K562 (cell line): ENCODE results near the gene ANXA9.

Experiments
- ARID3B ChIP-seq: fragments of 250-450 bp; sonication (Bioruptor Pico); IDR thresholded peaks from 2 replicates; pipeline ENCODE4 v1.4.0; 2020; ENCODE audit warnings: borderline replicate concordance
- CEBPG ChIP-seq, 3 experiments: fragments of 200-800 bp in 1 of 3; sonication (Bioruptor generic) in 1 of 3; sonication (generic) in 1 of 3; formaldehyde crosslinking in 1 of 3; IDR thresholded peaks in 2 of 3; conservative IDR thresholded peaks in 1 of 3; 2 replicates each; pipeline versions ENCODE4 v1.6.1 to v1.8.0; 2016 to 2022; ENCODE audit warnings: missing compliant biosample characterization in 2 of 3, missing genetic modification characterization in 2 of 3, mild to moderate bottlenecking in 1 of 3, missing genetic modification reagents in 1 of 3
- CTCF ChIP-seq, 3 experiments: IDR thresholded peaks in 2 of 3; conservative IDR thresholded peaks in 1 of 3; 2 replicates each; pipeline ENCODE4 v1.5.1; 2011 to 2012; ENCODE audit warnings: low read length in 3 of 3, mild to moderate bottlenecking in 3 of 3, control low read depth in 2 of 3, improper control_type of control experiment in 1 of 3, inconsistent platforms in 1 of 3, low read depth in 1 of 3, mixed read lengths in 1 of 3, moderate library complexity in 1 of 3; ENCODE audit not compliant: insufficient read depth in 2 of 3
- FOXJ2 ChIP-seq: fragments of 200-800 bp; sonication (Bioruptor generic); IDR thresholded peaks from 2 replicates; pipeline ENCODE4 v1.6.1; 2016; ENCODE audit warnings: missing genetic modification characterization, missing compliant biosample characterization
- MAX ChIP-seq: sonication (generic); formaldehyde crosslinking; IDR thresholded peaks from 2 replicates; pipeline ENCODE4 v1.9.0; 2022; ENCODE audit warnings: mild to moderate bottlenecking, missing genetic modification reagents
- PCBP1 ChIP-seq: fragments of 200-400 bp; formaldehyde crosslinking; IDR thresholded peaks from 2 replicates; pipeline ENCODE4 v1.6.1; 2018; ENCODE audit warnings: mild to moderate bottlenecking, low read depth, low read length; ENCODE audit not compliant: poor library complexity, severe bottlenecking
- RFX5 ChIP-seq: IDR thresholded peaks from 2 replicates; pipeline ENCODE4 v1.6.1; 2011; ENCODE audit warnings: low read depth, mild to moderate bottlenecking, improper control_type of control experiment, low read length
- SREBF1 ChIP-seq: fragments of 150-350 bp; IDR thresholded peaks from 2 replicates; pipeline ENCODE4 v1.6.1; 2014; ENCODE audit warnings: antibody characterized with exemption, low read depth, low read length, borderline replicate concordance
- TCF7L2 ChIP-seq: fragments of 150-350 bp; IDR thresholded peaks from 2 replicates; pipeline ENCODE4 v1.6.1; 2016; ENCODE audit warnings: low read depth, mild to moderate bottlenecking, low read length, moderate library complexity
- YY1 ChIP-seq, 3 experiments: IDR thresholded peaks; 2 replicates each; pipeline ENCODE4 v1.6.1; 2011; ENCODE audit warnings: low read length in 2 of 3, mild to moderate bottlenecking in 2 of 3, moderate library complexity in 2 of 3, borderline replicate concordance in 1 of 3, control low read depth in 1 of 3, low read depth in 1 of 3; ENCODE audit not compliant: insufficient read depth in 3 of 3, insufficient replicate concordance in 2 of 3, control insufficient read depth in 1 of 3, insufficient read length in 1 of 3; ENCODE audit errors: extremely low read depth in 1 of 3
- ZBTB1 ChIP-seq: sonication (generic); formaldehyde crosslinking; IDR thresholded peaks from 2 replicates; pipeline ENCODE4 v1.8.1; 2023; ENCODE audit warnings: missing genetic modification reagents, low read depth, mild to moderate bottlenecking, borderline replicate concordance
- ZNF134 ChIP-seq: fragments of 250-450 bp; sonication (Bioruptor Pico); conservative IDR thresholded peaks from 2 replicates; pipeline ENCODE4 v1.4.0; 2020
- TF ChIP-seq, protein P1 (sequence below): IDR thresholded peaks from 2 replicates; pipeline ENCODE4 v1.6.1; 2011; ENCODE audit not compliant: insufficient read length; ENCODE audit errors: extremely low read depth

DNA sequence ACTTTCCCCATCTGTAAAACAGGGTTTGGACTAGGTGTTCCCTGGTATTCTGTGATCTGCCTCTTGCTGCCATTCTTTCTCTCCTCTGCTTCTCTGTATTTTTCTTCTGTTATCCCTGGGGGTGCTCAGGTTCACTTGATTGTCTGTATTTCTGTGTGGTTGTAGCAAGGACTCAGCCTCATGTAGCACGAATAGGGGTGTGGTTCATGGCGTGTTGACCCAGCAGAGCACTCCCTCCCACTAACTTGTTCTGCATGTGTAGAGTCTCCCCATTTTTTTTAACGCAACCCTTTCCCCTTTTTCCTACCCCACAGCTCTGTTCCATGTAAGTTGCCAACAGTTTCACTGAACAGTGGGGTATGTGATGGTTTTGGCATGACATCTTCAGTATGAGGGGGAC lies 53.1 kb downstream of the ANXA9 start:
- no peak for TF ChIP-seq PCBP1
- TF ChIP-seq YY1 (IDR thresholded peaks at IDR 0.05; ENCODE audit: borderline replicate concordance in 1 of 3, control insufficient read depth in 1 of 3, extremely low read depth in 1 of 3, insufficient read depth in 3 of 3, insufficient read length in 1 of 3, insufficient replicate concordance in 2 of 3, low read depth in 1 of 3, low read length in 2 of 3): no peak
- TF ChIP-seq CTCF (IDR thresholded peaks at IDR 0.05 in 2 of 3, conservative IDR thresholded peaks at IDR 0.05 in 1 of 3; ENCODE audit: insufficient read depth in 2 of 3, low read depth in 1 of 3, low read length in 3 of 3): no peak
- no peak for TF ChIP-seq ZNF134 (CRISPR knock-in tag)
- no peak for TF ChIP-seq TCF7L2
- no peak for TF ChIP-seq MAX (CRISPR knock-in tag)
- TF ChIP-seq RFX5: no peak
- no peak for TF ChIP-seq SREBF1
- no peak for TF ChIP-seq FOXJ2 (tag)
- no peak for TF ChIP-seq ARID3B (CRISPR knock-in tag)
- TF ChIP-seq, protein P1, sequence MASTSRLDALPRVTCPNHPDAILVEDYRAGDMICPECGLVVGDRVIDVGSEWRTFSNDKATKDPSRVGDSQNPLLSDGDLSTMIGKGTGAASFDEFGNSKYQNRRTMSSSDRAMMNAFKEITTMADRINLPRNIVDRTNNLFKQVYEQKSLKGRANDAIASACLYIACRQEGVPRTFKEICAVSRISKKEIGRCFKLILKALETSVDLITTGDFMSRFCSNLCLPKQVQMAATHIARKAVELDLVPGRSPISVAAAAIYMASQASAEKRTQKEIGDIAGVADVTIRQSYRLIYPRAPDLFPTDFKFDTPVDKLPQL: no peak
- TF ChIP-seq CEBPG (CRISPR knock-in tag; IDR thresholded peaks at IDR 0.05): no peak
- TF ChIP-seq CEBPG (tag; conservative IDR thresholded peaks at IDR 0.05 in 1 of 2, IDR thresholded peaks at IDR 0.05 in 1 of 2): no peak
- no peak for TF ChIP-seq ZBTB1
